Sigmoid colon (tissue), 4 donors: ENCODE data around the gene MASP2.

Experiments
- CTCF ChIP-seq, 4 experiments: fragments of 450-650 bp in 3 of 4; fragments of 200-600 bp in 1 of 4; IDR thresholded peaks; one replicate each; pipeline ENCODE4 v1.5.1; 2016 to 2019; ENCODE audit warnings: antibody characterized with exemption in 4 of 4, mild to moderate bottlenecking in 3 of 4, moderate library complexity in 2 of 4
- EP300 ChIP-seq, 4 donors: sonication (generic); formaldehyde crosslinking; IDR thresholded peaks; one replicate each; pipeline ENCODE4 v1.6.1; 2017; ENCODE audit warnings: antibody characterized with exemption in 4 of 4
- POLR2AphosphoS5 ChIP-seq, 4 donors: sonication (generic); formaldehyde crosslinking; IDR thresholded peaks; one replicate each; pipeline ENCODE4 v1.6.1; 2017; ENCODE audit warnings: antibody characterized with exemption in 4 of 4

- no peak for TF ChIP-seq POLR2AphosphoS5 (IDR thresholded peaks at IDR 0.05)
- no peak for TF ChIP-seq CTCF (IDR thresholded peaks at IDR 0.05)
- TF ChIP-seq EP300 (IDR thresholded peaks at IDR 0.05) = no peak
These were observed 5.0 kb downstream of the MASP2 start for GRCh38 chr1:11042065-11042464.
